K562 (cell line): Measurements from ENCODE around the gene DCAF15. TPM values are rescaled to one million over a fixed set of nuclear protein-coding genes. Genes with fewer than 3 reads are reported as not detected.

Source experiments
- ATF1 ChIP-seq, 2 experiments: fragments of 450-650 bp in 1 of 2; IDR thresholded peaks; 2 replicates each; pipeline ENCODE4 v1.6.1; 2016; ENCODE audit warnings: missing compliant biosample characterization in 1 of 2, missing genetic modification characterization in 1 of 2
- HMGN3 ChIP-seq: IDR thresholded peaks from 2 replicates; pipeline ENCODE4 v1.6.1; 2011; ENCODE audit warnings: borderline replicate concordance, low read depth, mild to moderate bottlenecking, mixed read lengths, low read length; ENCODE audit not compliant: insufficient read length; ENCODE audit errors: extremely low read depth
- MBD2 ChIP-seq: sonication (generic); IDR thresholded peaks from 2 replicates; pipeline ENCODE4 v1.6.1; 2016; ENCODE audit warnings: low read depth, borderline replicate concordance
- RBM25 ChIP-seq: fragments of 200-400 bp; formaldehyde crosslinking; IDR thresholded peaks from 2 replicates; pipeline ENCODE4 v1.6.1; 2018; ENCODE audit warnings: low read length, low read depth, moderate library complexity; ENCODE audit not compliant: severe bottlenecking
- SIX5 ChIP-seq, 2 experiments: IDR thresholded peaks; 2 replicates each; pipeline ENCODE4 v1.6.1; 2011; ENCODE audit warnings: low read length in 2 of 2, borderline replicate concordance in 1 of 2, low read depth in 1 of 2, mild to moderate bottlenecking in 1 of 2, moderate library complexity in 1 of 2; ENCODE audit not compliant: insufficient read depth in 1 of 2
- SMC3 ChIP-seq: conservative IDR thresholded peaks from 2 replicates; pipeline ENCODE4 v1.6.1; 2011; ENCODE audit warnings: low read depth, low read length, improper control_type of control experiment; ENCODE audit not compliant: insufficient read depth
- XRCC3 ChIP-seq: fragments of 450-650 bp; IDR thresholded peaks from 2 replicates; pipeline ENCODE4 v1.6.1; 2017; ENCODE audit warnings: mild to moderate bottlenecking, moderate library complexity
- ZNF232 ChIP-seq: sonication (generic); formaldehyde crosslinking; IDR thresholded peaks from 2 replicates; pipeline ENCODE4 v1.8.0; 2022; ENCODE audit warnings: mild to moderate bottlenecking, missing genetic modification reagents
- ZNF354B ChIP-seq: fragments of 250-450 bp; sonication (Bioruptor Pico); IDR thresholded peaks from 2 replicates; pipeline ENCODE4 v1.4.0; 2020
- polyA plus RNA-seq, 8 experiments: library from polyadenylated mRNA; depleted of rRNA in 4 of 8; stranded (reverse) in 5 of 8; unstranded in 3 of 8; fragments of >200 nt; fragmentation: Nextera tagmentation in 2 of 8; fragmentation: Illumina TruSeq in 1 of 8; extraction: Ambion mirVana in 2 of 8; extraction: Trizol in 1 of 8; gene quantifications; 2 replicates each; pipeline versions ENCODE4 v1.2.1 to v1.2.3, GENCODE V29; 2011 to 2014; ENCODE audit warnings: inconsistent platforms in 1 of 8, missing spikeins in 1 of 8
- total RNA-seq, 7 experiments: library from RNA; depleted of rRNA in 6 of 7; stranded (reverse); fragments of >200 nt in 6 of 7; fragmentation: Illumina TruSeq in 2 of 7; extraction: Trizol in 2 of 7; gene quantifications; 2 replicates each; pipeline versions ENCODE4 v1.2.1 to v1.2.3, GENCODE V29; 2011 to 2021; ENCODE audit warnings: low replicate concordance in 1 of 7
- TF ChIP-seq, protein P1 (sequence below): fragments of 450-650 bp; IDR thresholded peaks from 2 replicates; pipeline ENCODE4 v1.6.1; 2016; ENCODE audit warnings: mild to moderate bottlenecking, moderate library complexity
- TF ChIP-seq, protein P2 (sequence below): fragments of 250-450 bp; sonication (Bioruptor Pico); IDR thresholded peaks from 2 replicates; pipeline ENCODE4 v1.9.0; 2021; ENCODE audit warnings: mild to moderate bottlenecking, inconsistent platforms

Gene DCAF15
- total and polyA plus RNA-seq, 9 of the 15 experiments (the other 6 are each of a cell fraction or from before 2014, with no cell fraction given): 0.17 to 68.5 (median 27.7) TPM

DNA sequence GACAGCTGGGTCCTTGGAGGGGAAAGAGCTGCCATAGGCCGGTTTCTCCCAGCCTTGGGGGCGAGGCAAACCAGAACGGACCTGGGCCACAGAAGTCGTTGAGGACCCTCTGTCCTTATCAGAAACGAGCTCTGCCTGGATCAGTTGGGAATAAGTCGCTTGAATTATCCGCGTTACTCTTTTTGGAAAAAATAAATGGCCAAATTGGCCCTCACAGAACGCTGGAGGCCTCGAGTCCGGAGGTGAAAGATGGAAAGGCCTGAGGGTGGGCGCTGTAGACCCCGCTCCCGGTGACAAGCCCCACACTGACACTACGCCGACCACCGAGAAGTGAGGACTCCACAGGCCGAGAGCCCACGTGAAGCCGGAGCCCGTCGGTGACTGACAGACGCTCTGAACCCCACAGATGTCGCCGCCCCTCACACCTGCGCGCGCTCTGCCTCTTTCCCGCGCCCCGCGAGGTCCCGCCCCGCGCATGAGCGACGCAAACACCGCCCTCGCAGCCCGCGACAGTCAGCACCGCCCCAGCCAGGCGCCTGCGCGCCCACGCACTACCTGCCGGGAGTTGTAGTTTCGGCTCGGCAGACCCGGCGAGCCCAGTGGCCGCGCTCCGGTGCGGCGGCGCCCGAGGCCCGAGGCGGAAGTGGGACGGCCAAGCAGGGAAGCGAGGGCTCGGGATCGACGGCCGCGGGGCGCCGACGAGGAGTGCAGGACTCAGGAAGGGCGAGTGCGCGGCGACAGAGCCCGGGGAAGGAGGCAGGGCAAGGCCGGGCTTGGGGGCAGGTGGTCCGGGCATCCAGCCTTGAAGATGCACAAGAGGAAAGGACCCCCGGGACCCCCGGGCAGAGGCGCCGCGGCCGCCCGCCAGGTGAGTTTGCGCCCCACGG, 46.4 kb upstream of the DCAF15 start, which contains the start of the genes BRME1 and CC2D1A (continued):
- TF ChIP-seq, protein P1, sequence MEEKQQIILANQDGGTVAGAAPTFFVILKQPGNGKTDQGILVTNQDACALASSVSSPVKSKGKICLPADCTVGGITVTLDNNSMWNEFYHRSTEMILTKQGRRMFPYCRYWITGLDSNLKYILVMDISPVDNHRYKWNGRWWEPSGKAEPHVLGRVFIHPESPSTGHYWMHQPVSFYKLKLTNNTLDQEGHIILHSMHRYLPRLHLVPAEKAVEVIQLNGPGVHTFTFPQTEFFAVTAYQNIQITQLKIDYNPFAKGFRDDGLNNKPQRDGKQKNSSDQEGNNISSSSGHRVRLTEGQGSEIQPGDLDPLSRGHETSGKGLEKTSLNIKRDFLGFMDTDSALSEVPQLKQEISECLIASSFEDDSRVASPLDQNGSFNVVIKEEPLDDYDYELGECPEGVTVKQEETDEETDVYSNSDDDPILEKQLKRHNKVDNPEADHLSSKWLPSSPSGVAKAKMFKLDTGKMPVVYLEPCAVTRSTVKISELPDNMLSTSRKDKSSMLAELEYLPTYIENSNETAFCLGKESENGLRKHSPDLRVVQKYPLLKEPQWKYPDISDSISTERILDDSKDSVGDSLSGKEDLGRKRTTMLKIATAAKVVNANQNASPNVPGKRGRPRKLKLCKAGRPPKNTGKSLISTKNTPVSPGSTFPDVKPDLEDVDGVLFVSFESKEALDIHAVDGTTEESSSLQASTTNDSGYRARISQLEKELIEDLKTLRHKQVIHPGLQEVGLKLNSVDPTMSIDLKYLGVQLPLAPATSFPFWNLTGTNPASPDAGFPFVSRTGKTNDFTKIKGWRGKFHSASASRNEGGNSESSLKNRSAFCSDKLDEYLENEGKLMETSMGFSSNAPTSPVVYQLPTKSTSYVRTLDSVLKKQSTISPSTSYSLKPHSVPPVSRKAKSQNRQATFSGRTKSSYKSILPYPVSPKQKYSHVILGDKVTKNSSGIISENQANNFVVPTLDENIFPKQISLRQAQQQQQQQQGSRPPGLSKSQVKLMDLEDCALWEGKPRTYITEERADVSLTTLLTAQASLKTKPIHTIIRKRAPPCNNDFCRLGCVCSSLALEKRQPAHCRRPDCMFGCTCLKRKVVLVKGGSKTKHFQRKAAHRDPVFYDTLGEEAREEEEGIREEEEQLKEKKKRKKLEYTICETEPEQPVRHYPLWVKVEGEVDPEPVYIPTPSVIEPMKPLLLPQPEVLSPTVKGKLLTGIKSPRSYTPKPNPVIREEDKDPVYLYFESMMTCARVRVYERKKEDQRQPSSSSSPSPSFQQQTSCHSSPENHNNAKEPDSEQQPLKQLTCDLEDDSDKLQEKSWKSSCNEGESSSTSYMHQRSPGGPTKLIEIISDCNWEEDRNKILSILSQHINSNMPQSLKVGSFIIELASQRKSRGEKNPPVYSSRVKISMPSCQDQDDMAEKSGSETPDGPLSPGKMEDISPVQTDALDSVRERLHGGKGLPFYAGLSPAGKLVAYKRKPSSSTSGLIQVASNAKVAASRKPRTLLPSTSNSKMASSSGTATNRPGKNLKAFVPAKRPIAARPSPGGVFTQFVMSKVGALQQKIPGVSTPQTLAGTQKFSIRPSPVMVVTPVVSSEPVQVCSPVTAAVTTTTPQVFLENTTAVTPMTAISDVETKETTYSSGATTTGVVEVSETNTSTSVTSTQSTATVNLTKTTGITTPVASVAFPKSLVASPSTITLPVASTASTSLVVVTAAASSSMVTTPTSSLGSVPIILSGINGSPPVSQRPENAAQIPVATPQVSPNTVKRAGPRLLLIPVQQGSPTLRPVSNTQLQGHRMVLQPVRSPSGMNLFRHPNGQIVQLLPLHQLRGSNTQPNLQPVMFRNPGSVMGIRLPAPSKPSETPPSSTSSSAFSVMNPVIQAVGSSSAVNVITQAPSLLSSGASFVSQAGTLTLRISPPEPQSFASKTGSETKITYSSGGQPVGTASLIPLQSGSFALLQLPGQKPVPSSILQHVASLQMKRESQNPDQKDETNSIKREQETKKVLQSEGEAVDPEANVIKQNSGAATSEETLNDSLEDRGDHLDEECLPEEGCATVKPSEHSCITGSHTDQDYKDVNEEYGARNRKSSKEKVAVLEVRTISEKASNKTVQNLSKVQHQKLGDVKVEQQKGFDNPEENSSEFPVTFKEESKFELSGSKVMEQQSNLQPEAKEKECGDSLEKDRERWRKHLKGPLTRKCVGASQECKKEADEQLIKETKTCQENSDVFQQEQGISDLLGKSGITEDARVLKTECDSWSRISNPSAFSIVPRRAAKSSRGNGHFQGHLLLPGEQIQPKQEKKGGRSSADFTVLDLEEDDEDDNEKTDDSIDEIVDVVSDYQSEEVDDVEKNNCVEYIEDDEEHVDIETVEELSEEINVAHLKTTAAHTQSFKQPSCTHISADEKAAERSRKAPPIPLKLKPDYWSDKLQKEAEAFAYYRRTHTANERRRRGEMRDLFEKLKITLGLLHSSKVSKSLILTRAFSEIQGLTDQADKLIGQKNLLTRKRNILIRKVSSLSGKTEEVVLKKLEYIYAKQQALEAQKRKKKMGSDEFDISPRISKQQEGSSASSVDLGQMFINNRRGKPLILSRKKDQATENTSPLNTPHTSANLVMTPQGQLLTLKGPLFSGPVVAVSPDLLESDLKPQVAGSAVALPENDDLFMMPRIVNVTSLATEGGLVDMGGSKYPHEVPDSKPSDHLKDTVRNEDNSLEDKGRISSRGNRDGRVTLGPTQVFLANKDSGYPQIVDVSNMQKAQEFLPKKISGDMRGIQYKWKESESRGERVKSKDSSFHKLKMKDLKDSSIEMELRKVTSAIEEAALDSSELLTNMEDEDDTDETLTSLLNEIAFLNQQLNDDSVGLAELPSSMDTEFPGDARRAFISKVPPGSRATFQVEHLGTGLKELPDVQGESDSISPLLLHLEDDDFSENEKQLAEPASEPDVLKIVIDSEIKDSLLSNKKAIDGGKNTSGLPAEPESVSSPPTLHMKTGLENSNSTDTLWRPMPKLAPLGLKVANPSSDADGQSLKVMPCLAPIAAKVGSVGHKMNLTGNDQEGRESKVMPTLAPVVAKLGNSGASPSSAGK: peak; percentile 100
- no peak for TF ChIP-seq ZNF232 (CRISPR knock-in tag)
- TF ChIP-seq SIX5 (IDR thresholded peaks at IDR 0.05; ENCODE audit: borderline replicate concordance in 1 of 2, insufficient read depth in 1 of 2, low read depth in 1 of 2, low read length in 2 of 2): peak; percentile 85 to 87; a peak in 3 of 4 replicates
- TF ChIP-seq, protein P2, sequence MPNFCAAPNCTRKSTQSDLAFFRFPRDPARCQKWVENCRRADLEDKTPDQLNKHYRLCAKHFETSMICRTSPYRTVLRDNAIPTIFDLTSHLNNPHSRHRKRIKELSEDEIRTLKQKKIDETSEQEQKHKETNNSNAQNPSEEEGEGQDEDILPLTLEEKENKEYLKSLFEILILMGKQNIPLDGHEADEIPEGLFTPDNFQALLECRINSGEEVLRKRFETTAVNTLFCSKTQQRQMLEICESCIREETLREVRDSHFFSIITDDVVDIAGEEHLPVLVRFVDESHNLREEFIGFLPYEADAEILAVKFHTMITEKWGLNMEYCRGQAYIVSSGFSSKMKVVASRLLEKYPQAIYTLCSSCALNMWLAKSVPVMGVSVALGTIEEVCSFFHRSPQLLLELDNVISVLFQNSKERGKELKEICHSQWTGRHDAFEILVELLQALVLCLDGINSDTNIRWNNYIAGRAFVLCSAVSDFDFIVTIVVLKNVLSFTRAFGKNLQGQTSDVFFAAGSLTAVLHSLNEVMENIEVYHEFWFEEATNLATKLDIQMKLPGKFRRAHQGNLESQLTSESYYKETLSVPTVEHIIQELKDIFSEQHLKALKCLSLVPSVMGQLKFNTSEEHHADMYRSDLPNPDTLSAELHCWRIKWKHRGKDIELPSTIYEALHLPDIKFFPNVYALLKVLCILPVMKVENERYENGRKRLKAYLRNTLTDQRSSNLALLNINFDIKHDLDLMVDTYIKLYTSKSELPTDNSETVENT (CRISPR knock-in tag): peak; percentile 59; the same call in 1 of the 2 replicates
- peak; percentile 29 for TF ChIP-seq RBM25
- peak; percentile 48 for TF ChIP-seq HMGN3
- peak; percentile 67; the same call in 1 of the 2 replicates for TF ChIP-seq MBD2
- TF ChIP-seq ATF1 (CRISPR knock-in tag; IDR thresholded peaks at IDR 0.05): peak; percentile 47; the same call in 1 of the 2 replicates
- peak; percentile 86 for TF ChIP-seq ATF1 (tag; IDR thresholded peaks at IDR 0.05)
- TF ChIP-seq XRCC3: no peak
- TF ChIP-seq SMC3: no peak
- TF ChIP-seq ZNF354B (CRISPR knock-in tag): no peak
